Endothelial cell (in vitro differentiated cells): Measurements from ENCODE around the gene MPV17. TPM values are rescaled to one million over a fixed set of nuclear protein-coding genes. Genes with fewer than 3 reads are reported as not detected.
A peak's percentile ranks its signal among the peaks of the same experiment; 100 is the strongest.

ENCODE experiments used
- DNase-seq: peaks from one replicate; pipeline ENCODE4 v3.0.0; 2021; ENCODE audit warnings: low spot score
- H3K27ac Mint-ChIP-seq: one replicate; pipeline ENCODE4 v1.8.0; 2021; ENCODE audit warnings: mixed read lengths, inconsistent platforms; ENCODE audit not compliant: unreplicated experiment
- H3K27me3 Mint-ChIP-seq: one replicate; pipeline ENCODE4 v1.8.0; 2021; ENCODE audit warnings: mild to moderate bottlenecking, moderate library complexity, mixed read lengths, inconsistent platforms; ENCODE audit not compliant: unreplicated experiment
- H3K36me3 Mint-ChIP-seq: one replicate; pipeline ENCODE4 v1.8.0; 2021; ENCODE audit warnings: mild to moderate bottlenecking, low read depth, mixed read lengths, inconsistent platforms; ENCODE audit not compliant: unreplicated experiment
- H3K4me1 Mint-ChIP-seq: one replicate; pipeline ENCODE4 v1.8.0; 2021; ENCODE audit warnings: mild to moderate bottlenecking, mixed read lengths, inconsistent platforms; ENCODE audit not compliant: unreplicated experiment
- H3K4me3 Mint-ChIP-seq: one replicate; pipeline ENCODE4 v1.8.0; 2021; ENCODE audit warnings: mild to moderate bottlenecking, mixed read lengths, inconsistent platforms; ENCODE audit not compliant: unreplicated experiment
- H3K9me3 Mint-ChIP-seq: one replicate; pipeline ENCODE4 v1.8.0; 2021; ENCODE audit warnings: mixed read lengths, inconsistent platforms; ENCODE audit not compliant: unreplicated experiment
- CTCF ChIP-seq: fragments of 200-600 bp; sonication (generic); IDR thresholded peaks from one replicate; pipeline ENCODE4 v1.5.0; 2021; ENCODE audit warnings: antibody characterized with exemption; ENCODE audit not compliant: unreplicated experiment
- total RNA-seq: library from RNA; stranded (reverse); fragmentation: NEBNext Ultra II Directional; extraction: Animal tissue kit (Norgen Biotek cat#: 25700); gene quantifications from one replicate; pipeline ENCODE4 v1.2.1, GENCODE V29; 2021; ENCODE audit not compliant: unreplicated experiment

MPV17 gene
- total RNA-seq, 1 donor from 2014 or later = 55.0 TPM

- peaks cover 5% of the 10 kb centered on the region for H3K4me1 Mint-ChIP-seq
- no peak overlapping the region for H3K4me3 Mint-ChIP-seq
- no peak for DNase-seq
- no peaks in the 10 kb centered on the region for H3K9me3 Mint-ChIP-seq
- no peak for TF ChIP-seq CTCF
- no peak overlapping the region for H3K27ac Mint-ChIP-seq
- H3K27me3 Mint-ChIP-seq = peaks cover 8% of the 10 kb centered on the region
- no peaks in the 10 kb centered on the region for H3K36me3 Mint-ChIP-seq
Observed at GRCh38 chr2:27285481-27285880, 37.4 kb downstream of the MPV17 start.

GRCh38 chr2:27284996-27285395 lies 37.9 kb downstream of the MPV17 start:
- peaks cover 8% of the 10 kb centered on the region for H3K27me3 Mint-ChIP-seq

GRCh38 chr2:27282892-27283291 lies 40.0 kb downstream of the MPV17 start:
- H3K27ac Mint-ChIP-seq = no peak overlapping the region

More at GRCh38 chr2:27284996-27285395, 37.9 kb downstream of the MPV17 start:
- no peaks in the 10 kb centered on the region for H3K9me3 Mint-ChIP-seq
- TF ChIP-seq CTCF = no peak
- H3K4me1 Mint-ChIP-seq = peaks cover 5% of the 10 kb centered on the region
- H3K4me3 Mint-ChIP-seq = no peak overlapping the region
- H3K36me3 Mint-ChIP-seq = no peaks in the 10 kb centered on the region
- DNase-seq = no peak
- no peak overlapping the region for H3K27ac Mint-ChIP-seq

GRCh38 chr2:27281855-27282559 lies 40.9 kb downstream of the MPV17 start, which contains the start of gene TRIM54:
TSS of gene TRIM54 (plus strand) at chr2:27282429. CDS start at chr2:27282732, 303 bp downstream.
- H3K9me3 Mint-ChIP-seq = no peaks in the 10 kb centered on the region
- no peak for DNase-seq

More at GRCh38 chr2:27282892-27283291, 40.0 kb downstream of the MPV17 start:
- TF ChIP-seq CTCF = no peak
- no peaks in the 10 kb centered on the region for H3K9me3 Mint-ChIP-seq
- H3K36me3 Mint-ChIP-seq = no peaks in the 10 kb centered on the region
- no peak for DNase-seq
- H3K4me1 Mint-ChIP-seq = peaks cover 5% of the 10 kb centered on the region
- no peak overlapping the region for H3K4me3 Mint-ChIP-seq
- peaks cover 10% of the 10 kb centered on the region for H3K27me3 Mint-ChIP-seq

More at GRCh38 chr2:27281855-27282559, 40.9 kb downstream of the MPV17 start, which contains the start of gene TRIM54:
- no peak for TF ChIP-seq CTCF
- H3K27me3 Mint-ChIP-seq = peaks cover 10% of the 10 kb centered on the region
- H3K27ac Mint-ChIP-seq = peak within 1 kb of the TSS; percentile 76
- H3K4me1 Mint-ChIP-seq = peaks cover 5% of the 10 kb centered on the region
- H3K36me3 Mint-ChIP-seq = no peaks in the 10 kb centered on the region
- H3K4me3 Mint-ChIP-seq = no peak within 1 kb of the TSS
